Testis (tissue), 3 donors: Measurements from ENCODE around the gene PRG2. TPM values are rescaled to one million over a fixed set of nuclear protein-coding genes. Genes with fewer than 3 reads are reported as not detected.

ENCODE experiments used
- DNase-seq: peaks from one replicate; pipeline ENCODE4 v3.0.0-alpha.2; 2019
- H3K27ac ChIP-seq, 2 donors: fragments of 200-600 bp; sonication (generic); one replicate each; pipeline ENCODE4 v1.5.1; 2019
- H3K27me3 ChIP-seq: fragments of 200-600 bp; sonication (generic); one replicate; pipeline ENCODE4 v1.5.1; 2019
- H3K36me3 ChIP-seq: fragments of 200-600 bp; sonication (generic); one replicate; pipeline ENCODE4 v1.5.1; 2017; ENCODE audit warnings: low read depth; ENCODE audit errors: missing control alignments
- H3K4me1 ChIP-seq: fragments of 200-600 bp; sonication (generic); one replicate; pipeline ENCODE4 v1.5.1; 2019
- H3K4me3 ChIP-seq, 2 donors: fragments of 200-600 bp; sonication (generic); one replicate each; pipeline ENCODE4 v1.5.1; 2017 to 2019
- H3K9me3 ChIP-seq: fragments of 200-600 bp; sonication (generic); one replicate; pipeline ENCODE4 v1.5.1; 2017
- CTCF ChIP-seq, 3 experiments: fragments of 450-650 bp in 2 of 3; fragments of 200-600 bp in 1 of 3; sonication (generic) in 1 of 3; IDR thresholded peaks; one replicate each; pipeline ENCODE4 v1.5.1; 2016 to 2019; ENCODE audit warnings: antibody characterized with exemption in 3 of 3, mild to moderate bottlenecking in 2 of 3, moderate library complexity in 1 of 3
- POLR2A ChIP-seq: fragments of 450-650 bp; IDR thresholded peaks from one replicate; pipeline ENCODE4 v1.6.1; 2017; ENCODE audit warnings: antibody characterized with exemption, mild to moderate bottlenecking, moderate library complexity
- WGBS, 2 donors: methylation state at CpG; one replicate each; pipeline ENCODE4 v1.1.5; 2018; 5-methylcytosine and 5-hydroxymethylcytosine counted together
- intact Hi-C: fragments of 100-400 bp; cut with DNase I; formaldehyde crosslinking; loops from one replicate; pipeline ENCODE4 v1.15.1; 2023; ENCODE audit warnings: low total_unique reads
- polyA plus RNA-seq: library from polyadenylated mRNA; stranded (reverse); fragments of 350-450 nt; fragmentation: Illumina TruSeq; extraction: RNeasy Lipid Tissue Mini Kit (QIAGEN cat#74804); gene quantifications from one replicate; pipeline ENCODE4 v1.2.3, GENCODE V29; 2014; ENCODE audit warnings: low read depth, low replicate concordance; ENCODE audit not compliant: insufficient read depth
- total RNA-seq, 2 donors: library from RNA; depleted of rRNA; stranded (reverse); fragments of >200 nt; gene quantifications; one replicate each; pipeline ENCODE4 v1.2.3, GENCODE V29; 2016

Gene PRG2
- total and polyA plus RNA-seq, 3 donors from 2014 or later: not detected

DNA sequence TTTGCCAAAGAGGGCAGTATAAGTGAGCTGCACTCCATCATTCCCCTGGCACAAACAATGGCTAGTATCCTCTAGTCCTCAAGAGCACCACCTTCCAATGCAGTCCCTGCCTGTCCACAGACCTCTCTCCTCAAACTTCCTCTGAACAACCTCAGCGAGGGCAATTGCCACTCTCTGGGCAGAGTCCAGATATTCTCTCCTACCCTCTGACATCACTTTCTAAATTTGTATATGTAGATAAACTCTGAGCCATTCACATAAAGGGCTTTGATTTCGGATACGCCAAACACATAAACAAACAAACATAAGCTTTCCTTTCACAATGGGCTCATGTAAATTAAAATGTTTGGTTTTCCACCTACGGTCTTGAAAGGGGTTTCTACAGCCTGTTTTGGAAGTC, 39.5 kb upstream of the PRG2 start:
- Histone ChIP-seq H3K36me3 (no peaks in the 10 kb centered on the region), H3K27ac (no peak overlapping the region), H3K4me1 (peaks cover 30% of the 10 kb centered on the region), H3K27me3 (no peaks in the 10 kb centered on the region), H3K9me3 (no peaks in the 10 kb centered on the region), H3K4me3 (no peak overlapping the region)
- WGBS, 2 donors: 83 to 85% methylated on average over 4 of the region's 4 CpGs
- TF ChIP-seq POLR2A (no peak), CTCF (IDR thresholded peaks at IDR 0.05) (no peak)
- DNase-seq: no peak
- intact Hi-C loops: no loop called here

- H3K4me3 ChIP-seq: no peak overlapping the region
- no peak overlapping the region for H3K27ac ChIP-seq
- no peaks in the 10 kb centered on the region for H3K27me3 ChIP-seq
- no peaks in the 10 kb centered on the region for H3K36me3 ChIP-seq
- peaks cover 43% of the 10 kb centered on the region for H3K4me1 ChIP-seq
- H3K9me3 ChIP-seq: no peaks in the 10 kb centered on the region
- 91 to 97% methylated on average over 5 of the region's 5 CpGs for WGBS, 2 donors
- no peak for DNase-seq
- TF ChIP-seq CTCF (IDR thresholded peaks at IDR 0.05) (no peak), POLR2A (no peak)
- intact Hi-C loops: no loop called here
These were observed 38.2 kb upstream of the PRG2 start for GRCh38 chr11:57428643-57429042.

DNA sequence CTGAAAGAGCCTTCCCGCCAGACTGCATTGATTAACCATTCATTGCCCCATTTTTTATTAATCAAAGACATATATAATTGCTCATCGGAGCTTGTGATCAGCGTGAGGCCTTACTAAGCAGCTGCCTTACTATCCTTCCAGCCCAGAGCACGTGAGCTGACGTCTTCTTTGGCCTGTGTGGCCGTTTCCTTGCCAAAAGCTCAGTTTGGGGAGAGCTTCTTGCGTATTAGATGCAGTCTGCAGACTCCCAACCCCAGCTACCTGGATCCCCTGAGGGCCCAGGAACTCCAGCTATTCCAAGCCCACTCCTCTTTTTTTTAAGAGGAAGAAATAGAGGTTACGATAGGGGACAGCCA, 37.3 kb upstream of the PRG2 start:
- TF ChIP-seq CTCF (IDR thresholded peaks at IDR 0.05) (no peak), POLR2A (no peak)
- DNase-seq: peak; percentile 79
- Histone ChIP-seq H3K4me1 (peaks cover 45% of the 10 kb centered on the region), H3K9me3 (no peaks in the 10 kb centered on the region), H3K4me3 (no peak overlapping the region), H3K36me3 (no peaks in the 10 kb centered on the region), H3K27ac (peak overlapping the region; percentile 93 to 95), H3K27me3 (no peaks in the 10 kb centered on the region)
- 33 to 44% methylated on average over 8 of the region's 8 CpGs for WGBS, 2 donors
- intact Hi-C loops: no loop called here

GRCh38 chr11:57426929-57427726, 36.7 kb upstream of the PRG2 start, which contains the start of gene SLC43A3:
Gene SLC43A3 (minus strand): TSS chr11:57427121. CDS start chr11:57426172, 949 bp downstream.
- Histone ChIP-seq H3K36me3 (no peaks in the 10 kb centered on the region), H3K9me3 (no peaks in the 10 kb centered on the region), H3K4me1 (peaks cover 45% of the 10 kb centered on the region), H3K27me3 (no peaks in the 10 kb centered on the region), H3K27ac (peak within 1 kb of the TSS; percentile 93 to 95), H3K4me3 (peak within 1 kb of the TSS; percentile 55 to 69)
- intact Hi-C loops: no loop called here
- 2 to 3% methylated on average over 32 to 37 of the region's 39 CpGs for WGBS, 2 donors
- TF ChIP-seq POLR2A (no peak), CTCF (IDR thresholded peaks at IDR 0.05) (peak in 1 of 3 experiments; percentile 8)
- peak; percentile 77 for DNase-seq
